ENCODE measurements around the gene DVL1. TPM values are rescaled to one million over a fixed set of nuclear protein-coding genes. Genes with fewer than 3 reads are reported as not detected.

The DVL1 gene
- total RNA-seq, 2 donors from 2014 or later: 66.2 to 101 TPM

DNA sequence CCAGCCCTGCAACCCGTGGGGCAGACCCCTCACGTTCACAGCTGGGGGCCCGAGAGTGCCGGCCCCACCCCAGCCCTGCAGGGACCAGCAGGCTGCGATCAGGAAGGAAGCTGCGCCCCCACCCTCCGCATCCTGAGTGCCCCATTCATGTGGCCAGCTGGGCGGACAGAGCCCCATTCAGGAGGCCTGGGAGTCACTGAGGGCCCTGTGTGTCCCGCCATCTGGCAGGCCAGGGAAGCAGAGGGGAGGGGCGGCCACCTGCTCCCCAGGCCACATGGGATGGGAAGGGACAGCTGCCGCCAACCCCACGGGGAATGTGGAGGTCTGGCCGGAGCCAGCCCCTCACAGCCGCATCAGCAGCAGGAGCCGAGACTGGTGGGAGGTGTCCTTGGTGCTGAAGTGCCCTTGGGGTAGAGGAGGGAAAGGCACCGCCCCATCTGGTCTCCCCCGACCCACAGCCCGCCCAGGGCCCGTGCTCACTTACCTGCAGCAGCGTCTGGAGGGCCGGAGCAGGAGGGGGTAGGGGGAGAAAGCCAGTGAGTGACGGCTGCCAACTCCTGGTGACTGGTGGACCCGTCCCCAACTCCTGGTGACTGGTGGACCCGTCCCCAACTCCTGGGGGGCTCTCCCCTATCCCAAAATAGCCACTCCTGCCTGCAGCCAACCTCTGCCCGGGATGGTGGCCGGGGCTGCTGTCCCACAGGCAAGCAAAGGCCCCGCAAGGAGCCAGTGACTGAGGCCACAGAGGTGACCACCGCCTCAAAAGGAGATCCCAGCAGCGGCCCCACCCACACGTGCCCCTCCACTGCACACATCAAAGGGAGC is 50.1 kb downstream of the DVL1 start:
- no peak overlapping the region for H3K4me3 ChIP-seq
- no peak for ATAC-seq (ENCODE audit: insufficient number of reproducible peaks, low FRiP score, low read depth)
- DNase-seq (ENCODE audit: low spot score): no peak
- no peak overlapping the region for H3K27ac ChIP-seq
- H3K9me3 ChIP-seq: no peaks in the 10 kb centered on the region
- TF ChIP-seq, protein P1, sequence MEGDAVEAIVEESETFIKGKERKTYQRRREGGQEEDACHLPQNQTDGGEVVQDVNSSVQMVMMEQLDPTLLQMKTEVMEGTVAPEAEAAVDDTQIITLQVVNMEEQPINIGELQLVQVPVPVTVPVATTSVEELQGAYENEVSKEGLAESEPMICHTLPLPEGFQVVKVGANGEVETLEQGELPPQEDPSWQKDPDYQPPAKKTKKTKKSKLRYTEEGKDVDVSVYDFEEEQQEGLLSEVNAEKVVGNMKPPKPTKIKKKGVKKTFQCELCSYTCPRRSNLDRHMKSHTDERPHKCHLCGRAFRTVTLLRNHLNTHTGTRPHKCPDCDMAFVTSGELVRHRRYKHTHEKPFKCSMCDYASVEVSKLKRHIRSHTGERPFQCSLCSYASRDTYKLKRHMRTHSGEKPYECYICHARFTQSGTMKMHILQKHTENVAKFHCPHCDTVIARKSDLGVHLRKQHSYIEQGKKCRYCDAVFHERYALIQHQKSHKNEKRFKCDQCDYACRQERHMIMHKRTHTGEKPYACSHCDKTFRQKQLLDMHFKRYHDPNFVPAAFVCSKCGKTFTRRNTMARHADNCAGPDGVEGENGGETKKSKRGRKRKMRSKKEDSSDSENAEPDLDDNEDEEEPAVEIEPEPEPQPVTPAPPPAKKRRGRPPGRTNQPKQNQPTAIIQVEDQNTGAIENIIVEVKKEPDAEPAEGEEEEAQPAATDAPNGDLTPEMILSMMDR (IDR thresholded peaks at IDR 0.05): no peak
- H3K4me1 ChIP-seq (ENCODE audit: control insufficient read depth in 1 of 2, low read depth in 2 of 2): no peaks in the 10 kb centered on the region
- no peaks in the 10 kb centered on the region for H3K36me3 ChIP-seq
- H3K27me3 ChIP-seq (replicated peaks; ENCODE audit: insufficient read depth): no peaks in the 10 kb centered on the region

DNA sequence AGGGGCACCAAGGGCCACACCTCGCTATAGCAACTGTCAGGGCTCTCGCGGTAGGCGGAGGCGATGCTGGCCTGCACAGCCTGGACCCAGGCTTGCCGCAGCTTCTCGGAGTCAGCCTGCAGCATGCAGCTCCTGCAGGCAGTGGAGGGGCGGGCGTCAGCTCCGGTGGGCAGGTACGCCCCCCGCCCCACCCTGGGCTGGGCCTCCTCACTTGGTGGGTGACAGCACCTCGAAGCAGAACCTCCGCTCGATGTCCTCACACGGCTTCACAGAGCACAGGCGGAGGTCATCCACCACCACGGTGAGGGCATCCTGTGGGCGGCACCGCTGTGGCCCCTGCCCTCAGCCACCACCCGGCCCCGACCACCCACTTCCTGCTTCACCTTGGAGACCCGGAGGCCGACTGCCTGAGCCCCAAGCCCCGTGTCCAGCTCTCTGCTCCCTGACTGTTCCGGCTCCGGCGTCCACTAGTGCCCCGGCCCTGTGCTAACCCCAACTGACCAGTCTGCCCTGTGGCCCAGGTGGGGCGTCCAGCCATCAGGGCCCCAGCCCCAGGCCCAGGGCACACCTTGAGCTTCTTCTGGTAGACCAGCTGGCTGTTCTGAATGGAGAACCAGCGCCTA is 51.3 kb downstream of the DVL1 start:
- no peaks in the 10 kb centered on the region for H3K4me1 ChIP-seq (ENCODE audit: control insufficient read depth in 1 of 2, low read depth in 2 of 2)
- no peaks in the 10 kb centered on the region for H3K36me3 ChIP-seq

DNA sequence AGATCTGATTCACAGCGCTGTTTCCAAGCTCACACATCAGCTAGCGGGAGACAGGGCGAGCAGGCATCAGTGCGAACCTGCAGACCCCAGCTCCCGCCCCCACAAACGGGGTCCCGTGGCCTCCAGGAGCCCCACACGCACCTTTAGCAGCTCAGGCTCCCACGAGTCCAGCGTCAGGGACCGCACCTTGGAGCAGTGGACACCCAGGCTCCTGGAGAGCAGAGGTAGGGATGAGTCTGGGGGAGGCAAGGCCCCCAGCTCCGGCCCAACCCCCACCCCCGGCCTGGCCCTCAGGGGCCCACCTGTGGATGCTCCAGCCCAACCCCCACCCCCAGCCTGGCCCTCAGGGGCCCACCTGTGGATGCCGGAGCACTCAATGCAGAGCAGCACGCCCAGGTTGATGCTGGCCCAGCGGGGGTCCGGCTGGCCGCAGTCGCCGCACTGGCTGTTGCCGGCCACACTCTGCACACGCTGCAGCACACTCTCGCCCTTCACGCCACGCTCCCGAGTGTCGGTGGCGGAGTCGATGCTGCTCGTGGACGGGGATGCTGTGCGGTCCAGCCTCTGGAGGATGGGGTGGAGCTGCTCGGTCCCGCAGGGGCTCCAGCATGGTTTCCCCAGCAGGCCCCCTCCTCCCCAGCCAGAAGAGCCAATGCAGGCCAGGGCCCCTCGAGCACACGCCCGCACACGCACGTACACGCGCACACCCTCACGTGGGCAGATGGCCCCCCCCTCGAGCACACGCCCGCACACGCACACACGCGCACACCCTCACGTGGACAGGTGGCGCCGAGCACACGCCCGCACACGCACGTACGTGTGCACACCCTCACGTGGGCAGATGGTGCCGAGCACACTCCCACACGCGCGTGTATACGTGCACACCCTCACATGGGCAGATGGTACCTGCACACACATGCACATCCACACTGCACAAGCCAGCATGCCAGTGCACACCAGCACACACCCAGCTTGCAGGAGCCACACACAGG is 52.9 kb downstream of the DVL1 start:
- H3K36me3 ChIP-seq: no peaks in the 10 kb centered on the region

More for the DNA sequence above, 51.3 kb downstream of the DVL1 start:
- H3K4me3 ChIP-seq: no peak overlapping the region
- DNase-seq (ENCODE audit: low spot score): no peak
- no peak for ATAC-seq (ENCODE audit: insufficient number of reproducible peaks, low FRiP score, low read depth)
- H3K9me3 ChIP-seq: no peaks in the 10 kb centered on the region
- H3K27ac ChIP-seq: no peak overlapping the region
- no peaks in the 10 kb centered on the region for H3K27me3 ChIP-seq (replicated peaks; ENCODE audit: insufficient read depth)
- TF ChIP-seq, protein P1 (IDR thresholded peaks at IDR 0.05): no peak

DNA sequence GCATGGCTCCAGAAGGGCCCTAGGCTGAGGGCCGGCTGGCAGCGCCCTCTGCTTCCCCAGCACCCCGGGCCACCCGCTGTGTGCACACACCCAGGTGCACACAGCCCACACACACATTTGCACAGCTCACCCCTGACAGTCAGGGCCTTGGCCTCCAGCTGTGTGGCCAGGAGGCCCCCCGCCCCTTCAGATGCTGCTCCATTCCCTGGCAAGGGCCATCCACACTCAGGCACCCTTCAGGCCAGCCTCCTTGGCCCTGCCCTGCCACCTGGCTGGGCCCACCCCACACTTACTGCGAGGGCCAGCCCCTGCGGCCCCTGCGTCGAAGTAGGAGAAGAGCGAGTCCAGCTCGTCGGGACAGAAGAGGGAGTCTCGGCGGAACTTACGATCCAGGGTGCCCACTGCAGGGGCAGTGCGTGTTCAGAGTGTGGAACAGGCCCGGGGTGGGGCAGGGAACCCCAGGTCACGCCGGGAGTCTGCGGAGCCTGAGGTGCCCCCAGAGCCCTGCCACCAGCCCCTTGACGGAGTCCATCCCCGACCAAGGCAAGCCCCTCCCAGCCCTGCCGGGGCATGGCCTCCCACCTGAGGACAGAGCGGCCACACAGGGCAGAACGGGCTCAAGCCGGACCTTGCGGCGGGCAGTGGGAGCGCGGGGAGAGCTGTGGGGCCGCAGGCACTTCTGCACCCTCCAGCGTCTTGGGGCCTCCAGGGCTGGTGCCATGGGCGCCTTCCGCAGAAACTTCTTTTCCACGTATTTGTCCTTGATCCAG is 53.9 kb downstream of the DVL1 start:
- DNase-seq (ENCODE audit: low spot score): no peak
- H3K27ac ChIP-seq: no peak overlapping the region
- H3K4me3 ChIP-seq: no peak overlapping the region
- H3K36me3 ChIP-seq: no peaks in the 10 kb centered on the region
- TF ChIP-seq, protein P1 (IDR thresholded peaks at IDR 0.05): no peak
- H3K4me1 ChIP-seq (ENCODE audit: control insufficient read depth in 1 of 2, low read depth in 2 of 2): peaks cover 0 to 14% of the 10 kb centered on the region in 2 donors
- ATAC-seq (ENCODE audit: insufficient number of reproducible peaks, low FRiP score, low read depth): no peak
- no peaks in the 10 kb centered on the region for H3K9me3 ChIP-seq
- no peaks in the 10 kb centered on the region for H3K27me3 ChIP-seq (replicated peaks; ENCODE audit: insufficient read depth)

More for the DNA sequence above, 52.9 kb downstream of the DVL1 start:
- ATAC-seq (ENCODE audit: insufficient number of reproducible peaks, low FRiP score, low read depth): no peak
- Histone ChIP-seq H3K9me3 (no peaks in the 10 kb centered on the region), H3K27me3 (replicated peaks; ENCODE audit: insufficient read depth) (no peaks in the 10 kb centered on the region), H3K27ac (no peak overlapping the region), H3K4me3 (no peak overlapping the region), H3K4me1 (ENCODE audit: control insufficient read depth in 1 of 2, low read depth in 2 of 2) (peaks cover 0 to 4% of the 10 kb centered on the region in 2 donors)
- DNase-seq (ENCODE audit: low spot score): no peak
- TF ChIP-seq, protein P1 (IDR thresholded peaks at IDR 0.05): no peak
